KOPT-K1 (cell line): ENCODE measurements around the gene PPP1R9A.
"Not testable (repeated sequence)": the region's sequence is repeated elsewhere in the genome, so short reads cannot be mapped to it uniquely, and the experiment has no call there.

ENCODE experiments used
- H3K27ac ChIP-seq: fragments of 200-600 bp; sonication (generic); 2 replicates; pipeline ENCODE4 v1.5.1; 2016; ENCODE audit warnings: antibody characterized with exemption, mild to moderate bottlenecking, low read depth, low read length; ENCODE audit not compliant: poor library complexity, severe bottlenecking
- H3K36me3 ChIP-seq: fragments of 200-600 bp; sonication (generic); 2 replicates; pipeline ENCODE4 v1.5.1; 2017; ENCODE audit warnings: antibody characterized with exemption, mild to moderate bottlenecking, low read length, moderate library complexity; ENCODE audit not compliant: insufficient read depth
- H3K9me3 ChIP-seq: fragments of 200-600 bp; sonication (generic); 2 replicates; pipeline ENCODE4 v1.5.1; 2017; ENCODE audit warnings: antibody characterized with exemption, low read length, mild to moderate bottlenecking; ENCODE audit not compliant: insufficient read depth, poor library complexity, severe bottlenecking

The PPP1R9A gene

GRCh38 chr7:94996369-94996768 lies 89.0 kb downstream of the PPP1R9A start:
- Histone ChIP-seq H3K36me3 (no peaks in the 10 kb centered on the region), H3K27ac (no peak overlapping the region), H3K9me3 (no peaks in the 10 kb centered on the region)

GRCh38 chr7:94997547-94997946 lies 90.2 kb downstream of the PPP1R9A start:
- Histone ChIP-seq H3K36me3 (no peaks in the 10 kb centered on the region), H3K9me3 (no peaks in the 10 kb centered on the region), H3K27ac (no peak overlapping the region)

DNA sequence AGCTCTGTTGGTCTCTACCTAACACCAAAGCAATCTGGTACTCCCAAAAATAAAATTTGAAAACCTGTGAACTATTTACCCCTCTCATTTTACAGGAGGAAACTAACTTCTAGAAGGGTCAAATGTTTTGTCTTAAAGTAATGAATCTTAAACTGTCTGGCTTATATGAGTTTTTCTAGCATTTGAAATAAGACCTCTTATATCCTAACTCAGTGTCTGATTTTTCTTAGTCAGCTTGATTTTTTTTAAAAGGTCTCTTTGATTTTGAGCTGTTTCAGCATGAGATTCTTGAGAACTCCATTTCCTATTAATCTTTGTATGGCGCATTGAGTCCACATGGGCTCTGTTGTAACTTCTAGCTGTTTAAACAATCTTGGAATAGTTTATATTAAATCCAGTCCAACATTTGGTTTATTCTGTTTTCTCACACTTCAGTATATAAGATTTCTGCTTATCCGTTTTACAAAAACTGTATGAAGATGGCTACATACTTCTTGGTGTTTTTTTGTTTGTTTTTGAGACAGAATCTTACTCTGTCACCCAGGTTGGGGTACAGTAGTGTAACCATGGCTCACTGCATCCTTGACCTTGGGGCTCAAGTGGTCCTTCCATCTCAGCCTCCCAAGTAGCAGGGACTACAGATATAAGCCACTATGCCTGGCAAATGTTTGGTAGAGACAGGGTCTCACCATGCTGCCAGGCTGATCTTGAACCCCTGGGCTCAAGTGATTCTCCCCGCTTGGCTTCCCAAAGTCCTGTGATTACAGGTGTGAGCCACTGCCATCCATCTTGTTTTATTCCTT lies 91.1 kb downstream of the PPP1R9A start:
- Histone ChIP-seq H3K36me3 (no peaks in the 10 kb centered on the region), H3K9me3 (no peaks in the 10 kb centered on the region), H3K27ac (no peak overlapping the region)

- no peaks in the 10 kb centered on the region for H3K36me3 ChIP-seq
- H3K9me3 ChIP-seq: no peaks in the 10 kb centered on the region
- H3K27ac ChIP-seq: no peak overlapping the region
Observed at GRCh38 chr7:94999069-94999351, 91.6 kb downstream of the PPP1R9A start.

DNA sequence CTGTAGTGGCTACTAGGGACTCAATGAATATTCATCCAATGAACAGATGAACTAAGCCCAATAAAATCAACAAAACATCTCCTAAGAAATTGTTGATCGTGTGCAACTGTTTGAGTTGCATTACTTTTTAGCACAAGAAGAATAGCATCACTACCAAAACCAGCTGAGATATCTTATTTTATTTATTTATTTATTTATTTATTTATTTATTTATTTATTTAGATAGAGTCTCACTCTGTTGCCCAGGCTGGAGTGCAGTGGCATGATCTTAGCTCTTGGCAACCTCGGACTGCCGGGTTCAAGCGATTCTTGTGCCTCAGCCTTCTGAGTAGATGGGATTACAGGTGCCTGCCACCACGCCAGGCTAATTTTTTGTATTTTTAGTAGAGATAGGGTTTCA lies 92.2 kb downstream of the PPP1R9A start:
- not testable (repeated sequence) for H3K27ac ChIP-seq, H3K9me3 ChIP-seq, H3K36me3 ChIP-seq

GRCh38 chr7:95001258-95001657 lies 93.9 kb downstream of the PPP1R9A start:
- H3K9me3 ChIP-seq: no peaks in the 10 kb centered on the region
- H3K27ac ChIP-seq: no peak overlapping the region
- no peaks in the 10 kb centered on the region for H3K36me3 ChIP-seq

DNA sequence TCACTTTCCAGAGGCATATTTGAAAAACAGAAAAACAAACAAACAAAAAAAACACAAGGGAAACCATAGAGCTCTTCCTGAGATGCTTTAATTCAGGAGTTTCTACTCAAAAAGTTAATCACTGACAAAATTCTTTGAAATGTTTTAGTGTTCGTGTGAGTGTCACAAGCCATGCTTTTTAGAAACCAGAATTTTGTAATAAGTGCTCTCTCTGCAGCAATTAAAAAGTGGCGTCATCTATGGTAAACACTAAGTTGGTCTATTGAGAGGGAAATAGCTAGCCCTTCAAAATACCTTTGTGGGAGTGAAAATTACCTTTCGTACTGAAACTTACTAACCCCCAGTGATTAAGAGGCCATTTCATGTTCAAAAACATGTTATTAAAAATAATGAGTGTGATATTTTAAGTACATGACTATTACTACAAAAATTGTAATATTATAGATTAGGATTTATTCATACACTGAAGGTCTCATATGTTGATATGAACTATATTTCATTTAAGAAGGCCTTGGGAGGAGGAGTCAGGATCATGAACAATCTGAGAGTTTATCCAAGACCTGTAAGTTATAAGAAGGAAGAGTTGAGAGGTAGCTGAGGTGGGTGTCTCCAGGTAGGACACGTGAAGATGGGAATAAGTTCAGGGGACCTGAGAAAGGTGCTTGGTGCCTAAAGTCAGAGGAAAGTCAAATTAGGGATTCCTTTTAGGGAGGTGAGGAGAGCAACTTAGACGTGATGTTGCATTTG lies 94.6 kb downstream of the PPP1R9A start:
- Histone ChIP-seq H3K27ac (no peak overlapping the region), H3K36me3 (no peaks in the 10 kb centered on the region), H3K9me3 (no peaks in the 10 kb centered on the region)

GRCh38 chr7:95002775-95003174 lies 95.4 kb downstream of the PPP1R9A start:
- no peaks in the 10 kb centered on the region for H3K36me3 ChIP-seq
- H3K9me3 ChIP-seq: no peaks in the 10 kb centered on the region
- H3K27ac ChIP-seq: no peak overlapping the region

- H3K27ac ChIP-seq: no peak overlapping the region
Observed at GRCh38 chr7:95004618-95005247, 97.3 kb downstream of the PPP1R9A start.

DNA sequence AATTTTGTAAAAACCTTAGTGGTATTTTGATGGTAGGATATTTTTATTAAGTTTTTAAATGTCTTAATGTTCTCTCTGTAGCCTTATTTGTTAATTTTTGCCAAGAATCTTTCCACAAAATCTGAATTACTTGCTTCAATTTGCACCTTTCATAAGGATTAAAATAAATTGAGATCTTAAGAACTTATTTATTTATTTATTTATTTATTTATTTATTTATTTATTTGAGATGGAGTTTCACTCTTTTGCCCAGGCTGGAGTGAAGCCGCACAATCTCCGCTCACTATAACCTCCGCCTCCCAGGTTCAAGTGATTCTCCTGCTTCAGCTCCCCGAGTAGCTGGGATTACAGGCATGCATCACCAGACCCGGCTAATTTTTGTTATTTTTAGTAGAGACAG lies 98.6 kb downstream of the PPP1R9A start:
- Histone ChIP-seq H3K9me3 (no peaks in the 10 kb centered on the region), H3K27ac (no peak overlapping the region), H3K36me3 (no peaks in the 10 kb centered on the region)

More at GRCh38 chr7:95004618-95005247, 97.3 kb downstream of the PPP1R9A start:
- H3K9me3 ChIP-seq: no peaks in the 10 kb centered on the region
- H3K36me3 ChIP-seq: no peaks in the 10 kb centered on the region

DNA sequence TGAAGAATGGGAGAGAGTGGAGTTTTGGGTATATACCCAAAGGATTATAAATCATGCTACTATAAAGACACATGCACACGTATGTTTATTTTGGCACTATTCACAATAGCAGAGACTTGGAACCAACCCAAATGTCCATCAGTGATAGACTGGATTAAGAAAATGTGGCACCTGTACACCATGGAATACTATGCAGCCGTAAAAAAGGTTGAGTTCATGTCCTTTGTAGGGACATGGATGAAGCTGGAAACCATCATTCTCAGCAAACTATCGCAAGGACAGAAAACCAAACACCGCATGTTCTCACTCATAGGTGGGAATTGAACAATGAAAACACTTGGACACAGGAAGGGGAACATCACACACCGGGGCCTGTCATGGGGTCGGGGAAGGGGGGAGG lies 101.4 kb downstream of the PPP1R9A start:
- not testable (repeated sequence) for H3K9me3 ChIP-seq, H3K27ac ChIP-seq, H3K36me3 ChIP-seq

DNA sequence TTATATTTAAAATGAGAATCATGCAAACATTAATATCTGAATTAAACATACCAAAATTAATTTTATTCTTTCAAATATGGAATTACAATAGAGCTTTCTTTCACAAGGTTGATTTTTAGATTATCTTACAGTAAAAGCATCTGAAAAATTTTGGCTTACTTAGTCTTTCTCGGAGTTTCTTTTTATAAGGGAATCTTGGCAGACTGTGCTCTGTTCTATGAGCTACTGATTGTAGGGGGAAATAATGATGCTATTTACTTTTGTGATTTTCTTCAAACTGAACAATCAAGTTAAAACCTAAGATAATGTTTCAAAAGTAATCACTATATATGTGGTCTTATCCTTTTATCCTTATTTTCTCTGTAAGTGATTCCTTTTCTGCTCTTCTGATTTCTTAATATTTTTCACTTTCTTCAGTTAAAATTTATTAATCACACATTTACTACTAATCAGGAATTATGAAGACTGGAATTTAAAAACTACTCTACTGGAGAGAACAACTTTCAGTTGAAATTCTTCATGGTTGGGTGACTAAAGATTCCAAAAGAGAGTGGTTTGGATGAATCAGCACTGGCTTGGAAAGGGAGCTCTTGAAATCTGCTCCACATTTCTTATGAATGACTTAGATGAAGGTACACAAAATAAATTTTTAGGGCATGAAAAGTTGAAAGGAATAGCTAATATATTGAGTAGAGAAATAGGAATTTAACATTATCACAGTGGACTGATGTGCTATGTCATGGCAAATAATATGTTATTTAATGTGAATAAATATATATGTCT lies 103.9 kb downstream of the PPP1R9A start:
- no peak overlapping the region for H3K27ac ChIP-seq
- H3K9me3 ChIP-seq: no peaks in the 10 kb centered on the region
- H3K36me3 ChIP-seq: no peaks in the 10 kb centered on the region

DNA sequence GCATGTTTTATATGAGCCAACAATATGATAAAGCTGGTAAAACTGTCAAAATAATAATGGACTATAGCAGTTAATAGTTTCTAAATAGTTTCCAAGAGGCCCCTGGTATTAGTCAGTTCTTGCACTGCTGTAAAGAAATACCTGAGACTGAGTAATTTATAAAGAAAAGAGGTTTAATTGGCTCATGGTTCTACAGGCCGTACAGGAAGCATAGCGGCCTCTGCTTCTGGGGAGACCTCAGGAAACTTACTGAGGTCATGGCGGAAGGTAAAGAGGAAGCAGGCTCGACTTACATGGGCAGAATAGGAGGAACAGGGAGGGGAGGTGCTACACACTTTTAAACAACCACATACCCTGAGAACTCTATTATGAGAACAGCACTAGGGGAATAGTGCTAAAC lies 104.6 kb downstream of the PPP1R9A start:
- Histone ChIP-seq H3K9me3 (no peaks in the 10 kb centered on the region), H3K27ac (no peak overlapping the region), H3K36me3 (no peaks in the 10 kb centered on the region)

DNA sequence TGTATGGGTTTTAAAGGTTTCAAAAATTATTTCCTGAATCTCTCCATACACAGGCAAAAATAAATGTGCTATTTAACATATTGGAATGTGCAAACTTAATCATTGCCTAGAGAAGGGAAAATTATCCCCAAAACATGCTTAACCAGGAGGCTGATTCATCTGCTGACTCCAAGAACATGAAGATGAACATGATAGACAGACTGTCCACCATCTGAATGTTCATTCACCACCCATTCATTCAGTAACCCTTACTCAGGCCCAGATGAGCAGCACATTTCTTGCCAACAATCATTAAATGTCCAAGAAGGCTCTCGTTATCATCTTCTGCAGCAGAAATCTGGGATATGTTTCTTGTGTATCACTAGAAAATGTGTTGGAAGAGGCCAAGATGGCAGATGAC lies 110.6 kb downstream of the PPP1R9A start:
- Histone ChIP-seq H3K27ac (no peak overlapping the region), H3K9me3 (no peaks in the 10 kb centered on the region), H3K36me3 (no peaks in the 10 kb centered on the region)

DNA sequence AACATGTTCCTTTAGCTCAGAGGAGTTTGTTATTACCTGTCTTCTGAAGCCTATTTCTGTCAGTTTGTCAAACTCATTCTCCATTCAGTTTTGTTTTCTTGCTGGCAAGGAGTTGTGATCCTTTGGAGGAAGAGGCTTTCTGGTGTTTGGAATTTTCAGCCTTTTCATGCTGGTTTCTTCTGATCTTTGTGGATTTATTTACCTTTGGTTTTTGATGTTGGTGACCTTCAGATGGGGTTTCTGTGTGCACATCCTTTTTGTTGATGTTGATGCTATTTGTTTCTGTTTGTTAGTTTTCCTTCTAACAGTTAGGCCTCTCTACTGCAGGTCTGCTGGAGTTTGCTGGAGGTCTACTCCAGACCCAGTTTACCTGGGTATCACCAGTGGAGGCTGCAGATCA lies 118.6 kb downstream of the PPP1R9A start:
- H3K9me3 ChIP-seq: peaks cover 5% of the 10 kb centered on the region
- H3K27ac ChIP-seq: no peak overlapping the region
- H3K36me3 ChIP-seq: no peaks in the 10 kb centered on the region
